Astrocyte of the spinal cord (primary cell): ENCODE measurements around the gene TMEM221.

ENCODE experiments used
- DNase-seq: peaks from one replicate; pipeline ENCODE4 v3.0.0; 2011; ENCODE audit warnings: low read depth, low spot score
- H3K4me3 ChIP-seq: 2 replicates; pipeline ENCODE4 v1.5.1; 2011; ENCODE audit warnings: low read depth, mild to moderate bottlenecking, low read length, moderate library complexity
- CTCF ChIP-seq: IDR thresholded peaks from 2 replicates; pipeline ENCODE4 v1.5.1; 2012; ENCODE audit warnings: low read depth, mild to moderate bottlenecking, low read length, inconsistent platforms
- in situ Hi-C: cut with HindIII; loops from 2 replicates; pipeline ENCODE4 v1.10.0; 2017; ENCODE audit warnings: low sequenced_read_pairs

TMEM221 gene

GRCh38 chr19:17389288-17389687 lies 59.2 kb downstream of the TMEM221 start:
- in situ Hi-C loops = no loop called here

GRCh38 chr19:17385878-17386611 lies 62.4 kb downstream of the TMEM221 start:
- no peak overlapping the region for H3K4me3 ChIP-seq
- peak; percentile 54 for DNase-seq
- in situ Hi-C loops = no loop called here
- peak; percentile 95 for TF ChIP-seq CTCF

More at GRCh38 chr19:17389288-17389687, 59.2 kb downstream of the TMEM221 start:
- H3K4me3 ChIP-seq = no peak overlapping the region
- no peak for TF ChIP-seq CTCF
- no peak for DNase-seq
